AG20443 (cell line): ENCODE results near the gene CD7.

Source experiments
- DNase-seq: peaks from one replicate; pipeline ENCODE4 v3.0.0; 2012; ENCODE audit warnings: low spot score, mixed read lengths

The CD7 gene

DNA sequence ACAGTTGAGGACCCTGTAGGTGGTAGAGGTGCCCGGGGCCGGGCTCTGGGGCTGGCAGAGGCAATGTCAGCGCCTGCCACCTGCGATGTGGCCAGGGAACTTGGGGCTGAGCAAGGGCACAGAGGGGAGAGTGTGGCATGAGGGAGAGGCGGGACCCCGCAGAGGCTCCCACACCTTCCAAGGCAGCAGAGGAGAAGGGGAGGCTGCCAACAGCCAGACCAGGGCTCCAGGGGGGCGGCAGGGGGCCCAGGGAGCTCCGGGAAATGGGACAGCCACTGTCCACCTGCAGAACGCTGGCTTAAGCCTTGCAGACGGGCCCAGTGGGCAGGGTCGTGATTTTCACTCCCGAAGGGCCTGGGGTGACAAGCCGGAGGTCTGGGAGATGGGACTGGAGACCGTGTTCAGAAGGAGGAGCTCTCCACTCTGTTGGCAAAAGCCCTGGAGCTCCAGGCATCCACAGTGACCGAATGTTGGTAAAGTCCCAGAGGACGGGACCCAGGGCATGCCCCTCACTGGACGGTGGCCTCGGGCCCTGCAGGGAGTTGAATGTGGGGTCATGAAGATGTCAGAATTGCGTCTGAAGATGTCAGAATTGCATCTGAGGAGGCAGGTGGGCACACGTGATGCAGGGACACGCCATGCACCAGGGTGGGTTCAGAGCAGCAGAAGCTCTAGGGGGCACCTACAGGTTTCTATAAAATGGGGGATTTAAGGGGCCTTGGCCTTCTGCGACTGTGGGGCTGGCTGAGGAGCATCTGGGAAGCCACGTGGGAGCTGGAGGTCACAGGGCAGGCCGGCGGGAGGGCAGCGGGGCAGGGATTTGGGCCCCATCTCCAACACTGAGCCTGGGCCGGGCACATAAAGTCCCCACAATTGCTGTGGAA is 18.6 kb downstream of the CD7 start:
- DNase-seq: peak; percentile 8

DNA sequence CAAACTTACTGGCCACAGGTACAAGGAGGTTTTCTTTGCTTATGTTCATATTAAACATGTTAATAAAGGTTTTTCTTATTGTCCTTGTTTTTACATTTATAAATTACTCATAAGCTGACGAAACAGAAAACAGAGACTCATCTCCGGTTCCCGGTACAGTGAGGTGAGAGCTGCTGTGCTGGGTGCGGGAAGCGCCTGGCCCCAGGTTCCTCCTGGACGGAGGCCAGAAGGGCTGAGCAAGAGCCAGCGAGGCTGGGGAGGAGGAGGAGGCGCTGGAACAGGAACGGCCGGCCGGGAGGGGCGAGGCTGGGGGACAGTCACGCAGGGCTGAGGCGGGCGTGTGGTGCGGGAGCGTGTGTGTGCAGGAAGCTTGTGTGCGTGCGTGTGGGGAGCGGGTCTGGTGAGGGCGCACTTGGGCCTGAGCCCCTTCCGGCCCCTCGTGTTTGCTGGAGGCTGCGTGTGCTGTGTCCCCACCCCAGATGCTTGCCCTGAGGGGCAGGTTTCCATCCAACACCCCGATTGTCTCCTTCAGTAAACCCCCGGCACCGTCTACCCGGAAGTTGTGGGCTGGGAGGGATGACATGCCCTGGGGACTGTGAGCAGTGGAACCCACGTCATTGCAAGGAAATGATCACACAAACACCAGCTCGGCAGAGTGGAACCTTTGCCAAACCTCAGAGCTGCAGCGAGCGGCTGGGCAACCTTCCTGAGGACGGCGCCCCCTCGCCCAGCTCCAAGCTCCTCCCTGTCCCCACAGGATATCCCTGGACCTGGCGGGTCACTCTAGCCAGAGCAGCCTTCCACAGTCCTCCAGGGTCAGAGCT is 19.5 kb downstream of the CD7 start:
- peak; percentile 95 for DNase-seq

DNA sequence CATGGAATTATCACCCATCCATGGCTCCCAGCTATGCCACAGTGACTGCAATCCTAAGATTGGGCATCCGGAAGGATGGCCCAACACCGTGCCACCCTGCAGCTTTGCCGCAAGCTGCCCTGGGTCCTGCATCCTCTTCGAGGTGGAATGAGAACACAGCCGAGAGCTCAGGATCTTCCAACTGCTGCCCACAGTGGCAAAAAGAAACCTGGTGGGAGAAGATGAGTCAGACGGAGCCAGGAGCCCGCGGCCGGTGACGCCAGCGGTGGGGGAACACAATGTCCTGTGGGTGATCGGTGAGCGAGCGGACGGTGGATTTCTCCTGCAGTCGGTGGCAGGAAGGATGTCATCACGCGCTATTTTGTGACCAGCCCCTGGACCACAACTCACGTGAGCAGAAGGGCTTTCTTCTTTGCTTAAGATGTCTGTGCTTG is 20.1 kb downstream of the CD7 start:
- DNase-seq: peak; percentile 16

DNA sequence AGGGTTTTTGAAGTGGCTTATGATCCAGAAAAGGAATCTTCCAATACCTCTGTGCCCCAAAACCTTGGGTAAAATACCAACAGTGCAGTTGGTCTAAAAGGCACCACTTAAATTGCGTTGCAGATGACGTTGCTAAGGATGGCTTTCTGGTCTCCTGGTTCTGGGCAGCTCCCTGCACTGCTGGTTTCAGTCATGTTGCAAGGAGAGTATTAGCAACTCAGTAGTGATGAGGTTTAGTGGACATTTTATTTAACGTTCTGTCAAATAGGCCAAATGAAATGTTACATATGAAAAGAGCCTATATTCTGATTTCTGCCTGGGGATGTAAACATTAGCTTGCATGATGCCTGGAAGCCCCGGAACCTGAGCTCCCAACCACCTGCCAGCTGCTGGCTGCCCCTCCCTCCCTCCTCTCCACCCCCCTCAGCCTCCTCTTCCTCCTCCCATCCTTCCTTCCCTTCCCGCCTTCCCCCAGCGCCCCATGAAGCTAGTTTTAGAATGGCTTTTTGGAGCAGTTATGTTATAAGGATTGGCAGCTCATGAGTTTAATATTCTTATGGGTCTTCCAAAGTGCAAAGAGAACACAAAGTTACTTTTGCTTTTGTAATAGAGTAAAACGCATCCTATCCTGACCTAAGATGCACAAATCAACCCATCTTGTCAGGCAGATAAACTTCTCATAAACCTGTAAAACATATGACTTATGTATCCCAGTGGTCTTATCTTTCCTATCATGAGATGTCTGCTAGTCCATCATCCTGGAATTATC is 20.7 kb downstream of the CD7 start:
- DNase-seq: no peak

DNA sequence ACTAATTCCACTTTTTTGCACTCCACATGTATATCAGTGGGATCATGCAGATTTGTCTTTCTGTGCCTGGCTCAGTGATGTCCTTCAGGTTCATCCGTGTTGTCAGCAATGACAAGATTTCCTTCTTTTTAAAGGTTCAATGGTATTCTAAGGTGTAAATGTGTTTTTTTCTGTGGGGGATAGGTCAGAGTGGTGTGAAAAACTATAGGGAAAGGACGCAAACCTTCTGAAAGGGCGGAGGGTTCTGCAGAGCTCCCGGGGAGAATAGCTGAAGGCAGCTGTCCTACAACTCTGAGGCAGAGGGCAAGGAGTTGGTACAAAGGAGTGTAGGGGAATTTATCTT is 22.0 kb downstream of the CD7 start:
- no peak for DNase-seq

DNA sequence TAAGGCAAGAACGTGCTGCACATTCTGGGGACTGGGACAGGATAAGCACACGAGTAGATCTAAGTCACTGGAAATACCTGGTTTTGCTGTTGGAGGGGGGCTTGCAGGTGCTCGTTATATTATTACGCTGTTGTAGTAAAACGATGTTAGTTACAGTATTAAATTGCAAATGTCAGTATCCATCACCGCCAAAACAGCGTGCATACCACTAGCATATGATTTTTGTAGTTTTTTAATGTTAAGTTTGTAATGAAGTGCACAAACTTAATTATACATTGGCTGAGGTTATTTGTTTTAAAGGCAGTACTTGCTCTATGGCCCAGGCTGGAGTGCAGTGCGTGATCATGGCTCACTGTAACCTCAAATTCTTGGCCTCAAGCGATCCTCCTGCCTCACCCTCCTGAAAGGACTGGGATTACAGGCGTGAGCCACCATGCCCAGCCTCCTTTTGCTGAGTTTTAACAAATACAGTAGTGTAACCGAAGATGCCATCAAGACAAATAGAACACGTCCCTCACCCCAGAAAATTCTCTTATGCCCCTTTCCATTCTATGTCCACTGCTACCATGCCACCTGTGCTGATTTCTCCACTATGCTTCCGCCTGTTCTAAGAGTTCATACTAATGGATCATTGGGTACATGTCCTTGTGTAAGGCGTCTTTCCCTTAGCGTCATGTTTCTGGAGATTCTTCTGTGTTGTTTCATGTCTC is 23.2 kb downstream of the CD7 start:
- no peak for DNase-seq

DNA sequence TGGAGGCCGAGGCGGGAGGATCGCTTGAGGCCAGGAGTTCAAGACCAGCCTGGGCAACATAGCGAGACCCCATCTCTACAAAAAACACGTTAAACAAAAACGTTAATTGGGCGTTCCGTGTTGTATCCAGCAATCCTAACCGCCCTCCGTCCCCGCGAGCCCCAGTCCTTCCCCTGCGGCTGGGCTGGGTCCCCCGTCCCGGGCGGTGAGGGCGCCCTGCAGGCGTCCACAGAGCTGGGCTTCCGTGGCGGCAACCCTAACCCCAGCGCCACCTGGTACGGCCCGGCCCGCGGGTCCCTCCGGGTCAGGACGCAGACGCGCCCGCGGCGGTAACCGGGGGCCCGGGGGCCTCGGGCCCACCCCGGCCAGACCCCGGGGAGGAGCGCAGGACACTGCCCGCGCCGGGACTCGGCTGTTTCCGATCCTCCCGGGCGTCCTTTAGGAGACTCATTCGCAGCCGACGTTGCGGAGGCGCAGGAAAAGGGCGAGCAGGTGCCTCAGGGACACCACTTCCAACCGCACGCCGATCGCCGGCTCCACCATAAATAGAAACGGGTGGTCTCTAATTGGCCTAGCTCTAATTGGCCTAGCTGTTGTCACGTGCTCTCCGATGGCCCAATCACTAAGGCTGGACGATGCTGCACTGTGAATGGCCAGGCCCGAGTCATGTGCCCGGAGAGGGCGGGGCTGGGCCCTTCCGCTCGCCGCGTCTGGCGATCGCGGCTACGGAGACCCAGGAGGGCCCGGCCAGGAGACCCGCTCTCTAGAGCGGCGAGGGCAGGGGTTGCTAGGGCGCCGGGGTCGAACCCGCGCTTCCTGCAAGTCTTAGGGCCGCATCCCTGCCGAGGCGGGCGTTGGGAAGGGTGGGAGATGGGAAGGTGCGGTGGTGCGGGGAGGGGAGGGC is 24.9 kb downstream of the CD7 start:
- peak; percentile 98 for DNase-seq

DNA sequence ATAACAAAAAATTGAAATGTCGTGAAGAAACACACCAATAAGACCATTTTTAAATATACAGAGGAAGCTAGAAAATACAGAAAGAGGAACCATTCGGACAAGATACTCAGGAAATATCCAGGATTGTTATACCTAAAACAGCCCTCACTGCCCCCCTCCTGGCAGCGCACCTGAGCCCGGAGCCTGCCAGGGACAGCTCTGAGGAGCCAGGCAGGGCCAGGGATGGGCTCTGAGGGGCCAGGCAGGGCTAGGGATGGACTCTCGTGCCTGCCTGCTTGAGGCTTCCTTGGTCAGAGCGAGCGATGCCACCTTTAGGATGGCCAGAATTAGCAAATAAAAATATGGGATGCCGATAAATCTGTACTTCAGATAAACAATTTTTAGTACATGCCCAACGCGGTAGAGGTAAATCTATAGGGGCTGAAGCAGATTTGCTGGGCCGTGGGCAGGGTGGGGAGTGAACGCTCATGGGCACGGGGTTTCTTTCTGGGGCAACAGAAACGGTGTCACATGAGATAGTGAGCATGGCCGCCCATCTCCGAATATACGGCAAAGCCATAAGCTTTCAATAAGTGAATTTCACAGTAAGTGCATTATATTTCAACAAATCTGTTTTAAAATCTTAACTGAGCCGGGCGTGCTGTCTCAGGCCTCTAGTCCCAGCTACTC is 25.7 kb downstream of the CD7 start:
- no peak for DNase-seq

DNA sequence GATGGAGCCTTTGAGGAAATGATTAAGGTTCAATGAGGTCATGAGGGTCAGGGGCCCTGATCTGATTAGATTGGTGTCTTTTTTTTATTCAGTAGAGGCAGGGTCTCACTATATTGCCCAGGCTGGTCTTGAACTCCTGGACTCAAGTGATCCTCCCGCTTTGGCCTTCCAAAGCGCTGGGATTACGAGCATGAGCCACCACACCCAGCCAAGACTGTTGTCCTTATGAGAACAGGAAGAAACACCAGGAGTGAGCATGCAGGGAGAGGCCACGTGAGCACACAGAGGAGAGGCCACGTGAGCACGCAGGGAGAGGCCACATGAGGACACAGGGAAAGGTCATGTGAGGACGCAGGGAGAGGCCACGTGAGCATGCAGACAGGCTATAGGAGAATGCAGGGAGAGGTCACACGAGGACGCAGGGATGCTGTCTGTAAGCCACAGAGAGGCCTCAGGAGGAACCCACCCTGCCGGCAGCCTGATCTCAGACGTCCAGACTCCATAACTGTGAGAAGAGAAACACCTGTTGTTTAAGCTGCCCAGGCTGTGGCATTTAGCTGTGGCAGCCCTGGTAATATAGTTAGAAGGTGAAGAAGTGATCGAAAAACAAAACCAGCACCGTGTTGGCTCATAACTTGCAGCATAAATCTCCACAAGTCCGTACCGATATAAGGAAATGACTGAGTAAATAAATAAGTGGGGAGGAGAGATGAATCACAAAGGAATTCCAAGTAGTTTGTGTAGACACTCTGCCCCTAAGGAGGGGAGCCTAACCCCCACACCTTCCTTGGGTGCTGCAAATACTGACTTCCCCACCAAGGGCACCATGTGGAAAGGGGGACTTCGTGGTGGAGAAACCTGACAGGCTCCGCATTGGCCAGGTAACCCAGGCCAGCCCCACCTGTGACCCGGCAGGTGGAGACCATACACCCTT is 29.3 kb downstream of the CD7 start:
- no peak for DNase-seq

DNA sequence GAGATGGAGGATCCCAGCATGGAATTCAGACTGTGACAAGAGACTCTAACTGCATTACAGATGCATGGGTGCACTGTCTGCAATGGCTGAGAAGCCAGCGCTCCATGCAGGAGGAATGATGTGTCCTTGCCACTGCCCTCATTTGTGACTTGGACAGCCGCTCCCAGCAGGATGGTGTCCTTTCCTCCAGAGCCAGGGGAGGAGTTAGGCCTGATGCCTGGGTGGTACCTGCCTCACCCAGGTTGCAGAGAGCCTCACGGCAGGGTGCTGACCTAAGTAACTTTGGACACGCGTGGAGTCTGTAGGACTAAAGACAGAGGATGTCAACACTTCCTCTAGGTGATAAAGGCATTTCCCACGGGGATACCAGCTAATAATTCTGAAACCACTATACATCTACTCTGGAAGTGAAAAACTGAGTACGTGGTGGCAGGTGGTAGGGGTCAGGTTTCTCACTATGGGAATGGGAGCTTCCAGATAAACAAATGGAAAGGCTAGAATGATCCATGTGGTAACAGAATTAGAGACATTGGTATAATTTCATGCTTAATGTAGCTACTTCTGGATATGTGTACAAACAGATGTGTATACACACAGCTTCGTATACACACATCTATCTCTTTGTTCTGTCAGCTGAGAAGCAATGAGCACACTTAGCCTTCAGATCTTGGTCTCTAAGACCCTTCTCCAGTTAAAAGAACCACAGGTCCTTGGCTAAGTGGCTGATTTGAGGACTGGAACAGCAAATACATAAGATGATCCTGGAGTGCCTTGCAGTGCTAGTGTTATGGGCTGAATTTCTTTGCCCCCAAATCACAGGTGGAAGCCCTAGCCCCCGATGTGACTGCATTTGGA is 30.2 kb downstream of the CD7 start:
- DNase-seq: no peak

DNA sequence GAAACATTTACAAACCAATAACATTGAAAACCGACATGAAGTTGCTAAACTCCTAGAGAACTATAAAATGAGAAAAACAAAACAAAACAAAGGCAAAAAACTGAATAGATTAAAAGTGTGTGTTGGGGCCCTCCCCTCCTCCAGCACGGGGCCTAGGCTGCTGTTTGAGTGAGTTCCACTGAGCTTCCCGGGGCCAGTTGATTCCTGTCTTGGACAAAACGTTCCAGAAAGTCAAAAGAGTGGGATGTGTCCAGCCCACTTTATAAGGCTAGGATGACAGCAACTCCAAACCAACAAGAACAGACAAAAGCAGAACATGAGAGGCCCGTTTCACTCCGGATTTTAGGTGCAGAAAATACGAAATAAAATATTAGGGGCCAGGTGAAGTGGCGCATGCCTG is 32.3 kb downstream of the CD7 start:
- no peak for DNase-seq

DNA sequence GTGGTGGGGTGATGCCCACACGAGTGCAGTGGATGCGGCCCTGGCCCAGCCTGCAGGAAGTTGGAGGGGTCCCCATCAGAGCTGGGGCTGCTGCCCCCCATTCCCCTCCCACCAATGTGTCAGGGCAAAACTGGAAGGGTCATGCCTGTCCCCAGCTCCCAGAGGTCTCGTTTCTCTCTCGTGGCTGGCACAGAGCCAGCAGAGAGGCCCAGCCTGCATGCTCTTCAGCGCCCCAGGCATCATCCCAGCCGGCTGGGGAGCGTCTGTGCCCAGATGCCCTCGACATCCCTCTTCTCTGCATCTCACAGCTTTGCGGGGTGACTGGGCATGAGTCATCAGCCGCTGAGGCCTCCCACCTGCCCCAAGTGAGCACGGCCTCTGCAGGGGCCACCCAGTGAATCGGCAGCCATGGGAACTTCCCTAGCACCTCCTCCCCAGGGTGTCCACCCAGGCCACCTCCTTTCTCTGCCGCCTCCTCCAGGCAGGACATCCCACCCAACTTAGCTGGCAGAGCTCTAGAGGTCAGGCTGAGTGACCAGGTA is 34.1 kb downstream of the CD7 start:
- peak; percentile 51 for DNase-seq

DNA sequence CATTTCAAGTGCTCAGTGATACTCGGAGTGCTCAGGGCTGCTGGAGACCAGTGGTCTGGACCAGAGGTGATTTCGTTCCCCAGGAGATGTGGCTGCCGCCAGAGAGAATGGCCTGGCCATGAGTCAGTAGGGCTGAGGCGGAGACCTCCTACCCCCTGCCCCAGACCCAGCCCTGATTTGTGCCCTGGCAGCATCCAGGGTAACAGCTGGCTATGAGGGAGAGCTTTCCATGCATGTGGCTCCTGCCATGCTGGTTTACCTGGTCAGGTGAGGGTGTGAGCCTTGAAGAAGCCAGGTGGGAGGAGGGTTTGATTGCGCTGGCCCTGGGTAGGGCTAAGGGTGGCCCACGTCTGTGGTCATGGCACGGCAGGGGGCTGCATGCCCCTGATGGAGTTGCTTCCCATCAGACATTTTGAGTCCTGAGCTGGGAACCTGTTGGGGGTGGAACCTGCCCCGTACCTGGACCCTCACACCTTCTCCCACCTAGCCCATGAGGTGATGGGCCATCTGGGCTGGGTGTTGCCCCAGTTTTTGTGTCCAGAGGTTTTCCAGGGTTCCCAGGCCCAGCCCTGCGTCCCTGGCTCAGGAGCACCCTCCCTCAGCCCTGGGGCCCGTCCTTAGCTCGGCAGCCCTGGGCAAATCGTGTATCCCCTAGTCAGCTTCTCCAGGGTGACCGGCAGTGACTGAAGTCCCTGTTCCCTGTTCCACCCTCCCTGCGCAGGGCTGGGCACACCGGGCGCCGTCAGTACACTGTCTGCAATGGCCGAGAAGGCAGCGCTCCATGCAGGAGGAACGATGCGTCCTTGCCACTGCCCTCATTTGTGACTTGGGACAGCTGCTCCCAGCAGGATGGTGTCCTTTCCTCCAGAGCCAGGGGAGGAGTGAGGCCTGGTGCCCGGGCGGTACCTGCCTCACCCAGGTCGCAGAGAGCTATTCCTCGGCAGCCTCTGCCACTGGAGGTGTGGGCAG is 34.9 kb downstream of the CD7 start:
- no peak for DNase-seq

DNA sequence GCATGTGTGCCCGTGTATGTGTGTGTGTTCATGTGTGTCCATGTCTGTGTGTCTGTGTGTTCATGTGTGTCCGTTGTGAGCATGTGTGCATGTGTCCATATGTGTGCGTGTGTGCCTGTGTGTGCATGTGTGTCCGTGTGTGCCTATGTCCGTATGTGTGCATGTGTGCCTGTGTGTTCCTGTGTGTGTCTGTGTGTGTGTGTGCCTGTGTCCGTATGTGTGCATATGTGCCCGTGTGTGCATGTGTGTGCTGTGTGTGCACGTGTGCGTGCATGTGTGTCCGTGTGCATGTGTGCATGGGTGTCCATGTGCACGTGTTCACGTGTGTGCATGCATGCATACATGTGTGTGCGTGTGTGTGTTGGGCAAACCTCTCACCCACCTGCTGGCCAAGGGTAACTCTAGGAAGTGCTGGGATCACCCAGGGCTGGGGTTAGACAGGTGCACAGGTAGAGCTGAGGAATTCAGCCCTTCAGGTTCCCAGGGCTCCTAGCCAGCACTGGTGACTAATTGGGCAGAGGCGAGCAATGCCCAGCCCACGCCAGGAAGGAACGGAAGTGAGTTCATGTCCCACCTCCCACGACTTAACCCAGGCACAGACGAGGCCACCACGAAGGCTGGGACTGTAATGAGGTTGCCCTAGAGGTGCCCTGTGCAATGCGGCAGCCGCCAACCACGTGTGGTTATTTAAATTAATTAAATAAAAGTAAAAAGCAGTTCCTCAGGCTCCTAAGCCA is 35.7 kb downstream of the CD7 start:
- DNase-seq: no peak

DNA sequence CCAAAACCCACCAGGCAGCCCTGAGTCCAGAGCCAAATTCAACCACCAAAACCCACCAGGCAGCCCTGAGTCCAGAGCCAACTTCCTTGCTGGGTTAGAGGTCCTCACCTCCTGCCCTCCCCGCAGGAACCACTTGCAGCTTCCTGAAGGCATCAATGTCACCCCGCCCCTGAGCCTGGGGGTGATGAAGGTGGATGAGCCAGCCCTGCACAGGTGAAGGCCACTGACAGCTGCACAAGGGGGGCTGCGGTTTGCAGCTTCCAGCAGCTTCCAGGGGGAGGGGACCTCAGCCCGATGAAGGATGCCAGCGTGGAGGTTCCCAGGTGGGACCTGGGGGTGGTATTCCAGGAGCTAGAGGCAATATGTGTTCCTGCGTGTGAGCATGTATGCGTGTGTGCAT is 36.3 kb downstream of the CD7 start:
- no peak for DNase-seq

DNA sequence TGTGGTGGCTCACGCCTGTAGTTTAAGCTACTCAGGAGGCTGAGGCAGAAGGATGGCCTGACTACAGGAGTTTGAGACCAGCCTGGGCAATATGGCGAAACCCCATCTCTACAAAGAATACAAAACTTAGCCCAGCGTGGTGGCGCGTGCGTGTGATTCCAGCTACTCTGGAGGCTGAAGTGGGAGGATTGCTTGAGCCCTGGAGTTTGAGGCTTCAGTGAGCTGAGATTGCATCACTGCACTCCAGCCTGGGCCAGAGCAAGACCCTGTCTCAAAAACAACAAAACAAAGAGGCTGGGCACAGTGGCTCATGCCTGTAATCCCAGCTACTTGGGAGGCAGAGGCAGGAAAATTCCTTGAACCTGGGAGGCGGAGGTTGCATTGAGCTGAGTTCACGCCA is 36.9 kb downstream of the CD7 start:
- no peak for DNase-seq
